A549 (cell line): ENCODE results near the gene SLC4A3. TPM values are rescaled to one million over a fixed set of nuclear protein-coding genes. Genes with fewer than 3 reads are reported as not detected.

ENCODE experiments used
- ATAC-seq, 2 experiments: fragments of 200-7000 bp in 1 of 2; fragments of >200 bp in 1 of 2; cut with Nextera tagmentation in 1 of 2; cut with Tn5 transposase in 1 of 2; 3 replicates each; pipeline versions ENCODE4 v1.8.0 to v1.9.1; 2018 to 2020; ENCODE audit warnings: mild to moderate bottlenecking in 1 of 2, moderate library complexity in 1 of 2
- CTCF ChIA-PET: fragments of 300-600 bp; sonication (Branson Sonifier 250); formaldehyde crosslinking; extraction: SDS; loops from one replicate; lab custom pipeline; 2021; ENCODE audit warnings: antibody characterized with exemption, inconsistent platforms; lab: Yijun Ruan, JAX
- POLR2A ChIA-PET: fragments of 350-600 bp; formaldehyde crosslinking; extraction: SDS; loops from one replicate; lab custom pipeline; 2021; ENCODE audit warnings: antibody characterized with exemption, inconsistent platforms; lab: Yijun Ruan, JAX
- DNase-seq, 2 experiments: peaks; one replicate each; pipeline versions ENCODE4 v3.0.0 to v3.0.0-alpha.2; 2011 to 2016; ENCODE audit warnings: low read depth in 1 of 2, low spot score in 1 of 2
- FAIRE-seq: peaks from 2 replicates; lab custom pipeline; 2011; peaks lifted over from hg19 to GRCh38; lab: Jason Lieb, UNC
- H3K27ac ChIP-seq, 2 experiments: fragments of >200 bp; sonication (Bioruptor Twin); formaldehyde crosslinking; 3 replicates each; pipeline ENCODE4 v1.5.1; 2016 to 2017
- H3K4me1 ChIP-seq: fragments of >200 bp; sonication (Bioruptor Twin); formaldehyde crosslinking; 3 replicates; pipeline ENCODE4 v1.6.1; 2016
- H3K4me2 ChIP-seq: fragments of >200 bp; sonication (Bioruptor Twin); formaldehyde crosslinking; 3 replicates; pipeline ENCODE4 v1.6.1; 2016
- H3K4me3 ChIP-seq: fragments of >200 bp; sonication (Bioruptor Twin); formaldehyde crosslinking; 3 replicates; pipeline ENCODE4 v1.5.1; 2016
- H3K9me3 ChIP-seq: fragments of >200 bp; sonication (Bioruptor Twin); formaldehyde crosslinking; 3 replicates; pipeline ENCODE4 v1.6.1; 2016
- ATOH8 ChIP-seq: fragments of 250-450 bp; sonication (Bioruptor Pico); IDR thresholded peaks from 2 replicates; pipeline ENCODE4 v1.5.0; 2020; ENCODE audit warnings: low read depth, mild to moderate bottlenecking, moderate library complexity
- CBX8 ChIP-seq: fragments of 200-600 bp; sonication (generic); IDR thresholded peaks from 2 replicates; pipeline ENCODE4 v1.6.1; 2016
- CHD2 ChIP-seq: fragments of 150-350 bp; IDR thresholded peaks from 2 replicates; pipeline ENCODE4 v1.6.1; 2014; ENCODE audit warnings: low read length; ENCODE audit not compliant: partially characterized antibody
- EHMT2 ChIP-seq: fragments of 200-600 bp; sonication (generic); IDR thresholded peaks from 2 replicates; pipeline ENCODE4 v1.6.1; 2016; ENCODE audit warnings: antibody characterized with exemption, low read depth, mild to moderate bottlenecking, moderate library complexity
- EP300 ChIP-seq, 2 experiments: fragments of >200 bp; sonication (Bioruptor Twin); formaldehyde crosslinking; IDR thresholded peaks; 2 replicates in 1 of 2; 3 replicates in 1 of 2; pipeline ENCODE4 v1.6.1; 2016 to 2017
- ESRRA ChIP-seq: fragments of 150-350 bp; IDR thresholded peaks from 2 replicates; pipeline ENCODE4 v1.6.1; 2014; ENCODE audit warnings: mild to moderate bottlenecking, low read length, borderline replicate concordance
- FOSL2 ChIP-seq, 2 experiments: fragments of 450-650 bp in 1 of 2; fragments of >200 bp in 1 of 2; sonication (Bioruptor Twin) in 1 of 2; formaldehyde crosslinking; IDR thresholded peaks; 2 replicates each; pipeline versions ENCODE4 v1.5.0 to v1.6.1; 2016 to 2020; ENCODE audit warnings: mild to moderate bottlenecking in 1 of 2, moderate library complexity in 1 of 2
- HDAC2 ChIP-seq: fragments of 200-600 bp; sonication (generic); IDR thresholded peaks from 2 replicates; pipeline ENCODE4 v1.6.1; 2016
- HOXB5 ChIP-seq: fragments of 250-450 bp; sonication (Bioruptor Pico); IDR thresholded peaks from 2 replicates; pipeline ENCODE4 v1.5.0; 2020; ENCODE audit warnings: mild to moderate bottlenecking, moderate library complexity
- JUNB ChIP-seq: fragments of >200 bp; sonication (Bioruptor Twin); formaldehyde crosslinking; IDR thresholded peaks from 2 replicates; pipeline ENCODE4 v1.6.1; 2016
- KDM5A ChIP-seq: fragments of 200-600 bp; sonication (generic); IDR thresholded peaks from 2 replicates; pipeline ENCODE4 v1.6.1; 2016; ENCODE audit warnings: antibody characterized with exemption, mild to moderate bottlenecking
- MAFK ChIP-seq: fragments of 450-650 bp; IDR thresholded peaks from 2 replicates; pipeline ENCODE4 v1.6.1; 2014; ENCODE audit not compliant: partially characterized antibody
- MAZ ChIP-seq: fragments of 150-350 bp; IDR thresholded peaks from 2 replicates; pipeline ENCODE4 v1.6.1; 2014; ENCODE audit warnings: antibody characterized with exemption, low read depth, low read length, borderline replicate concordance
- NFE2L2 ChIP-seq: fragments of 150-350 bp; conservative IDR thresholded peaks from 2 replicates; pipeline ENCODE4 v1.6.1; 2014; ENCODE audit warnings: low read length
- NPAS2 ChIP-seq: fragments of 250-450 bp; sonication (Bioruptor Pico); IDR thresholded peaks from 2 replicates; pipeline ENCODE4 v1.8.0; 2022; ENCODE audit warnings: mild to moderate bottlenecking, moderate library complexity, borderline replicate concordance
- NR3C1 ChIP-seq: fragments of >200 bp; sonication (Bioruptor Twin); formaldehyde crosslinking; IDR thresholded peaks from 3 replicates; pipeline ENCODE4 v1.6.1; 2017
- PBX3 ChIP-seq: IDR thresholded peaks from 2 replicates; pipeline ENCODE4 v1.6.1; 2012
- PHF8 ChIP-seq: fragments of 200-600 bp; sonication (generic); IDR thresholded peaks from 2 replicates; pipeline ENCODE4 v1.6.1; 2016; ENCODE audit warnings: low read depth, mild to moderate bottlenecking, antibody characterized with exemption, moderate library complexity, borderline replicate concordance
- POLR2A ChIP-seq: IDR thresholded peaks from 2 replicates; pipeline ENCODE4 v1.6.1; 2012; ENCODE audit warnings: mild to moderate bottlenecking, low read length
- POLR2AphosphoS2 ChIP-seq: conservative IDR thresholded peaks from 2 replicates; pipeline ENCODE4 v1.6.1; 2012; ENCODE audit warnings: low read length, improper control_type of control experiment, inconsistent platforms
- RAD21 ChIP-seq, 2 experiments: fragments of >200 bp in 1 of 2; sonication (Bioruptor Twin) in 1 of 2; formaldehyde crosslinking in 1 of 2; IDR thresholded peaks in 1 of 2; conservative IDR thresholded peaks in 1 of 2; 2 replicates in 1 of 2; 3 replicates in 1 of 2; pipeline ENCODE4 v1.6.1; 2012 to 2018; ENCODE audit warnings: inconsistent platforms in 1 of 2
- RARB ChIP-seq: fragments of 250-450 bp; sonication (Bioruptor Pico); IDR thresholded peaks from 2 replicates; pipeline ENCODE4 v1.8.0; 2021; ENCODE audit warnings: mild to moderate bottlenecking, moderate library complexity
- RCOR1 ChIP-seq: fragments of 150-350 bp; IDR thresholded peaks from 2 replicates; pipeline ENCODE4 v1.6.1; 2014; ENCODE audit warnings: antibody characterized with exemption, low read length, low read depth
- RFX5 ChIP-seq: fragments of 450-650 bp; IDR thresholded peaks from 2 replicates; pipeline ENCODE4 v1.7.1; 2014; ENCODE audit warnings: antibody characterized with exemption, mild to moderate bottlenecking, moderate library complexity
- RNF2 ChIP-seq: fragments of 200-600 bp; sonication (generic); IDR thresholded peaks from 2 replicates; pipeline ENCODE4 v1.6.1; 2016; ENCODE audit warnings: low read depth, mild to moderate bottlenecking, antibody characterized with exemption, moderate library complexity, borderline replicate concordance
- SREBF2 ChIP-seq: fragments of 450-650 bp; IDR thresholded peaks from 2 replicates; pipeline ENCODE4 v1.6.1; 2014; ENCODE audit warnings: mild to moderate bottlenecking, moderate library complexity
- TFCP2L1 ChIP-seq: fragments of 250-450 bp; sonication (Bioruptor Pico); IDR thresholded peaks from 2 replicates; pipeline ENCODE4 v1.5.0; 2021; ENCODE audit warnings: mild to moderate bottlenecking
- ZC3H11A ChIP-seq: fragments of 450-650 bp; IDR thresholded peaks from 2 replicates; pipeline ENCODE4 v1.6.1; 2014; ENCODE audit warnings: antibody characterized with exemption, mild to moderate bottlenecking
- ZNF302 ChIP-seq: fragments of 250-450 bp; sonication (Bioruptor Pico); IDR thresholded peaks from 2 replicates; pipeline ENCODE4 v1.9.0; 2021; ENCODE audit warnings: inconsistent platforms, mild to moderate bottlenecking, moderate library complexity
- WGBS: methylation state at CpG from one replicate; pipeline ENCODE4 v1.1.6; 2017; ENCODE audit errors: missing lambda C conversion rate; 5-methylcytosine and 5-hydroxymethylcytosine counted together
- polyA plus RNA-seq, 4 experiments: library from polyadenylated mRNA; depleted of rRNA in 3 of 4; stranded (reverse); fragments of >200 nt; fragmentation: RNase III in 1 of 4; extraction: RNeasy Plus Mini Kit Qiagen cat#74134 plus additional on column Dnase treatment in 1 of 4; gene quantifications; 2 replicates in 3 of 4; 3 replicates in 1 of 4; pipeline ENCODE4 v1.2.3, GENCODE V29; 2011 to 2017
- TF ChIP-seq, protein P1 (sequence below): IDR thresholded peaks from 2 replicates; pipeline ENCODE4 v1.6.1; 2012; ENCODE audit warnings: low read depth, borderline replicate concordance
- TF ChIP-seq, protein P2 (sequence below): fragments of 450-650 bp; IDR thresholded peaks from 2 replicates; pipeline ENCODE4 v1.6.1; 2014; ENCODE audit warnings: antibody characterized with exemption

Gene SLC4A3
- polyA plus RNA-seq, 2 of the 4 experiments (the other 2 are of a cell fraction): 1.4 to 3.6 TPM

GRCh38 chr2:219618733-219619122, 8.7 kb upstream of the SLC4A3 start:
- no peak for DNase-seq
- ATAC-seq: no peak
- Histone ChIP-seq H3K9me3 (no peaks in the 10 kb centered on the region), H3K4me3 (no peak overlapping the region), H3K27ac (no peak overlapping the region), H3K4me1 (no peaks in the 10 kb centered on the region), H3K4me2 (no peak overlapping the region)
- WGBS: 75% methylated on average over 2 of the region's 3 CpGs
- ChIA-PET CTCF (interaction anchor here (1.2 to 2.4 kb wide), 3 partner anchors 8 to 89 kb away, joined by 4 to 10 read pairs (median 9); no protein-coding TSS in a partner anchor), POLR2A (no interaction called here)
- no peak for FAIRE-seq
- TF ChIP-seq SREBF2 (no peak), RFX5 (no peak), RNF2 (no peak), POLR2AphosphoS2 (no peak), HDAC2 (no peak), HOXB5 (CRISPR knock-in tag) (no peak), MAFK (no peak), FOSL2 (IDR thresholded peaks at IDR 0.05) (no peak), FOSL2 (CRISPR knock-in tag; IDR thresholded peaks at IDR 0.05) (no peak), NR3C1 (no peak), POLR2A (no peak), ZC3H11A (no peak), EP300 (IDR thresholded peaks at IDR 0.05) (no peak), RARB (CRISPR knock-in tag) (no peak), KDM5A (no peak), CHD2 (no peak)
- TF ChIP-seq, protein P1, sequence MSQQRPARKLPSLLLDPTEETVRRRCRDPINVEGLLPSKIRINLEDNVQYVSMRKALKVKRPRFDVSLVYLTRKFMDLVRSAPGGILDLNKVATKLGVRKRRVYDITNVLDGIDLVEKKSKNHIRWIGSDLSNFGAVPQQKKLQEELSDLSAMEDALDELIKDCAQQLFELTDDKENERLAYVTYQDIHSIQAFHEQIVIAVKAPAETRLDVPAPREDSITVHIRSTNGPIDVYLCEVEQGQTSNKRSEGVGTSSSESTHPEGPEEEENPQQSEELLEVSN: no peak
- TF ChIP-seq, protein P2, sequence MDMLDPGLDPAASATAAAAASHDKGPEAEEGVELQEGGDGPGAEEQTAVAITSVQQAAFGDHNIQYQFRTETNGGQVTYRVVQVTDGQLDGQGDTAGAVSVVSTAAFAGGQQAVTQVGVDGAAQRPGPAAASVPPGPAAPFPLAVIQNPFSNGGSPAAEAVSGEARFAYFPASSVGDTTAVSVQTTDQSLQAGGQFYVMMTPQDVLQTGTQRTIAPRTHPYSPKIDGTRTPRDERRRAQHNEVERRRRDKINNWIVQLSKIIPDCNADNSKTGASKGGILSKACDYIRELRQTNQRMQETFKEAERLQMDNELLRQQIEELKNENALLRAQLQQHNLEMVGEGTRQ: no peak

DNA sequence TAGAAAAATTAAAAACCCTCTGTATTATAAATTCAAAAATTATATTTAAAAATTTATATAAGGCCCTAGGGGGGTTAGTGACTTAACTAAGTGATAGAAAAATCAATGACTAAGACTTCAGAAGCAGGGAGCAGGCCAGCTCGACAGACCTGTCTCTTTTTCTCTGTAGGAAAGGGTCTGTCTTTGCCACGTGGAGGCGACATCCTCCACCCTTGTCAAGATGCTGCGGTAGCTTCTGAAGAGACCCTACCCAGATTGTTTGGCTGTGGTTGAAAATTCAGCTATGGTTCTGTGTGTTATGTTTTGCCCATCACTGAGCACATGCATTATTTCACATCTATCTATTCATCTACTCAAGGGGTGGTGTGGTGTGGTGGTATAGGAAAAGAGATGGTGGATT, 8.2 kb upstream of the SLC4A3 start:
- FAIRE-seq (no peak), DNase-seq (no peak), ATAC-seq (no peak; a peak in 1 of 6 replicates)
- no peak overlapping the region for H3K4me3 ChIP-seq
- CTCF ChIA-PET: interaction anchor here (1.2 to 2.4 kb wide), 3 partner anchors 8 to 89 kb away, joined by 4 to 10 read pairs (median 9); no protein-coding TSS in a partner anchor
- POLR2A ChIA-PET: no interaction called here
- H3K4me1 ChIP-seq: no peaks in the 10 kb centered on the region
- WGBS: 65% methylated on average over 4 of the region's 4 CpGs
- TF ChIP-seq NPAS2 (no peak), TFCP2L1 (no peak), EP300 (IDR thresholded peaks at IDR 0.05) (no peak), EHMT2 (no peak), ATOH8 (CRISPR knock-in tag) (no peak), ZNF302 (CRISPR knock-in tag) (no peak), CBX8 (no peak), NFE2L2 (no peak), ESRRA (no peak), POLR2A (no peak), PBX3 (no peak), RCOR1 (no peak), JUNB (no peak), RAD21 (conservative IDR thresholded peaks at IDR 0.05 in 1 of 2, IDR thresholded peaks at IDR 0.05 in 1 of 2) (no peak), PHF8 (no peak), MAZ (no peak), NR3C1 (no peak)
- TF ChIP-seq, protein P2: no peak
- no peaks in the 10 kb centered on the region for H3K9me3 ChIP-seq
- no peak overlapping the region for H3K4me2 ChIP-seq
- H3K27ac ChIP-seq: no peak overlapping the region
